GM23338 (cell line): Measurements from ENCODE around the gene DPP10. TPM values are rescaled to one million over a fixed set of nuclear protein-coding genes. Genes with fewer than 3 reads are reported as not detected.

Experiments used
- ATAC-seq: fragments of 200-7000 bp; cut with Tn5 transposase; 3 replicates; pipeline ENCODE4 v1.9.1; 2020
- DNase-seq: peaks from one replicate; pipeline ENCODE4 v3.0.0-alpha.2; 2015; ENCODE audit warnings: low spot score
- H2AFZ ChIP-seq: fragments of 200-600 bp; sonication (generic); 2 replicates; pipeline ENCODE4 v1.8.0; 2016; ENCODE audit warnings: antibody characterized with exemption, mild to moderate bottlenecking, moderate library complexity
- H3F3A ChIP-seq: fragments of 200-600 bp; sonication (generic); replicated peaks from 2 replicates; pipeline ENCODE4 v1.8.0; 2017; ENCODE audit warnings: antibody characterized with exemption, mixed run types, low read depth
- H3K27ac ChIP-seq: fragments of 200-600 bp; sonication (generic); 2 replicates; pipeline ENCODE4 v1.6.1; 2016; ENCODE audit warnings: low read depth
- H3K27me3 ChIP-seq: fragments of 200-600 bp; sonication (generic); 2 replicates; pipeline ENCODE4 v1.8.0; 2016; ENCODE audit warnings: mild to moderate bottlenecking, mixed run types, moderate library complexity; ENCODE audit not compliant: insufficient read depth
- H3K36me3 ChIP-seq: fragments of 200-600 bp; sonication (generic); 2 replicates; pipeline ENCODE4 v1.8.0; 2016; ENCODE audit warnings: mild to moderate bottlenecking; ENCODE audit not compliant: insufficient read depth
- H3K4me1 ChIP-seq: fragments of 200-600 bp; sonication (generic); 2 replicates; pipeline ENCODE4 v1.8.0; 2016; ENCODE audit warnings: mild to moderate bottlenecking, moderate library complexity; ENCODE audit not compliant: insufficient read depth
- H3K4me2 ChIP-seq: fragments of 200-600 bp; sonication (generic); 2 replicates; pipeline ENCODE4 v1.7.1; 2017; ENCODE audit warnings: mixed run types
- H3K4me3 ChIP-seq: fragments of 200-600 bp; sonication (generic); 2 replicates; pipeline ENCODE4 v1.6.1; 2016; ENCODE audit warnings: mixed run types
- H3K79me2 ChIP-seq: fragments of 200-600 bp; sonication (generic); replicated peaks from 2 replicates; pipeline ENCODE4 v1.8.0; 2017; ENCODE audit warnings: mild to moderate bottlenecking; ENCODE audit not compliant: insufficient read depth
- H3K9me2 ChIP-seq: fragments of 200-600 bp; sonication (generic); 2 replicates; pipeline ENCODE4 v1.8.0; 2017; ENCODE audit not compliant: insufficient read depth
- H4K20me1 ChIP-seq: fragments of 200-600 bp; sonication (generic); replicated peaks from 2 replicates; pipeline ENCODE4 v1.8.0; 2017; ENCODE audit warnings: mild to moderate bottlenecking; ENCODE audit not compliant: insufficient read depth
- H3K27ac Mint-ChIP-seq: 2 replicates; pipeline ENCODE4 v1.8.0; 2020; ENCODE audit warnings: inconsistent platforms, mild to moderate bottlenecking, moderate library complexity, mixed read lengths
- H3K27me3 Mint-ChIP-seq: 3 replicates; pipeline ENCODE4 v1.8.0; 2022; ENCODE audit warnings: low read depth, mild to moderate bottlenecking, moderate library complexity, mixed read lengths, inconsistent platforms; ENCODE audit not compliant: insufficient read depth, poor library complexity
- H3K36me3 Mint-ChIP-seq: 3 replicates; pipeline ENCODE4 v1.8.0; 2021; ENCODE audit warnings: low read depth, mild to moderate bottlenecking, inconsistent platforms, moderate library complexity, mixed read lengths
- H3K4me1 Mint-ChIP-seq: 3 replicates; pipeline ENCODE4 v1.8.0; 2020; ENCODE audit warnings: mild to moderate bottlenecking, inconsistent platforms, mixed read lengths
- H3K4me3 Mint-ChIP-seq: 3 replicates; pipeline ENCODE4 v1.8.0; 2021; ENCODE audit warnings: moderate library complexity, mild to moderate bottlenecking, inconsistent platforms, mixed read lengths
- H3K9me3 Mint-ChIP-seq: 3 replicates; pipeline ENCODE4 v1.8.0; 2020; ENCODE audit warnings: moderate library complexity, mild to moderate bottlenecking, inconsistent platforms, mixed read lengths
- CREB1 ChIP-seq: fragments of 250-450 bp; sonication (Bioruptor Pico); IDR thresholded peaks from 2 replicates; pipeline ENCODE4 v1.5.0; 2020; ENCODE audit warnings: low read depth, mild to moderate bottlenecking, moderate library complexity
- EZH2phosphoT487 ChIP-seq: fragments of 200-600 bp; sonication (generic); IDR thresholded peaks from one replicate; pipeline ENCODE4 v1.8.1; 2018; ENCODE audit warnings: antibody characterized with exemption; ENCODE audit not compliant: unreplicated experiment
- POLR2AphosphoS5 ChIP-seq: IDR thresholded peaks from 2 replicates; pipeline ENCODE4 v1.6.1; 2016; ENCODE audit warnings: antibody characterized with exemption, low read depth
- STAT1 ChIP-seq: IDR thresholded peaks from one replicate; pipeline ENCODE4 v1.6.1; 2016; ENCODE audit warnings: antibody characterized with exemption; ENCODE audit not compliant: unreplicated experiment
- ZNF114 ChIP-seq: fragments of 250-450 bp; sonication (Bioruptor Pico); IDR thresholded peaks from 2 replicates; pipeline ENCODE4 v1.5.0; 2020; ENCODE audit warnings: mild to moderate bottlenecking, moderate library complexity
- ZNF331 ChIP-seq: fragments of 250-450 bp; sonication (Bioruptor Pico); IDR thresholded peaks from 2 replicates; pipeline ENCODE4 v1.5.0; 2020; ENCODE audit warnings: low read depth, mild to moderate bottlenecking, moderate library complexity
- polyA plus RNA-seq: library from polyadenylated mRNA; unstranded; fragments of >200 nt; fragmentation: Nextera tagmentation; extraction: Ambion mirVana; gene quantifications from 2 replicates; pipeline ENCODE4 v1.2.1, GENCODE V29; 2016
- total RNA-seq: library from RNA; depleted of rRNA; stranded (reverse); fragments of >200 nt; shearing (Covaris generic); gene quantifications from 2 replicates; pipeline ENCODE4 v1.2.3, GENCODE V29; 2014
- TF ChIP-seq, protein P1 (sequence below): IDR thresholded peaks from one replicate; pipeline ENCODE4 v1.6.1; 2018; ENCODE audit warnings: antibody characterized with exemption; ENCODE audit not compliant: unreplicated experiment
- TF ChIP-seq, protein P2 (sequence below), 2 experiments: fragments of 200-600 bp in 1 of 2; sonication (generic) in 1 of 2; conservative IDR thresholded peaks; 2 replicates each; pipeline versions ENCODE4 v1.5.1 to v1.6.1; 2016 to 2017; ENCODE audit warnings: antibody characterized with exemption in 2 of 2, low read depth in 2 of 2, mild to moderate bottlenecking in 2 of 2, moderate library complexity in 1 of 2
- TF ChIP-seq, protein P3 (sequence below): fragments of 250-450 bp; sonication (Bioruptor Pico); IDR thresholded peaks from 2 replicates; pipeline ENCODE4 v1.5.0; 2020; ENCODE audit warnings: mild to moderate bottlenecking, moderate library complexity

The DPP10 gene
- total and polyA plus RNA-seq, 2 experiments from 2014 or later: 3.6 to 14.8 TPM

GRCh38 chr2:115292742-115293141, 850.3 kb downstream of the DPP10 start:
- DNase-seq: no peak
- Histone ChIP-seq H3K4me1 (peaks cover 12% of the 10 kb centered on the region), H3K27me3 (no peaks in the 10 kb centered on the region), H4K20me1 (no peaks in the 10 kb centered on the region), H3K4me2 (no peak overlapping the region), H3K9me2 (no peaks in the 10 kb centered on the region), H3K4me3 (no peak overlapping the region), H3K36me3 (no peaks in the 10 kb centered on the region), H3K79me2 (no peaks in the 10 kb centered on the region), H2AFZ (no peak overlapping the region), H3K27ac (no peak overlapping the region), H3F3A (no peaks in the 10 kb centered on the region)
- TF ChIP-seq, protein P1, sequence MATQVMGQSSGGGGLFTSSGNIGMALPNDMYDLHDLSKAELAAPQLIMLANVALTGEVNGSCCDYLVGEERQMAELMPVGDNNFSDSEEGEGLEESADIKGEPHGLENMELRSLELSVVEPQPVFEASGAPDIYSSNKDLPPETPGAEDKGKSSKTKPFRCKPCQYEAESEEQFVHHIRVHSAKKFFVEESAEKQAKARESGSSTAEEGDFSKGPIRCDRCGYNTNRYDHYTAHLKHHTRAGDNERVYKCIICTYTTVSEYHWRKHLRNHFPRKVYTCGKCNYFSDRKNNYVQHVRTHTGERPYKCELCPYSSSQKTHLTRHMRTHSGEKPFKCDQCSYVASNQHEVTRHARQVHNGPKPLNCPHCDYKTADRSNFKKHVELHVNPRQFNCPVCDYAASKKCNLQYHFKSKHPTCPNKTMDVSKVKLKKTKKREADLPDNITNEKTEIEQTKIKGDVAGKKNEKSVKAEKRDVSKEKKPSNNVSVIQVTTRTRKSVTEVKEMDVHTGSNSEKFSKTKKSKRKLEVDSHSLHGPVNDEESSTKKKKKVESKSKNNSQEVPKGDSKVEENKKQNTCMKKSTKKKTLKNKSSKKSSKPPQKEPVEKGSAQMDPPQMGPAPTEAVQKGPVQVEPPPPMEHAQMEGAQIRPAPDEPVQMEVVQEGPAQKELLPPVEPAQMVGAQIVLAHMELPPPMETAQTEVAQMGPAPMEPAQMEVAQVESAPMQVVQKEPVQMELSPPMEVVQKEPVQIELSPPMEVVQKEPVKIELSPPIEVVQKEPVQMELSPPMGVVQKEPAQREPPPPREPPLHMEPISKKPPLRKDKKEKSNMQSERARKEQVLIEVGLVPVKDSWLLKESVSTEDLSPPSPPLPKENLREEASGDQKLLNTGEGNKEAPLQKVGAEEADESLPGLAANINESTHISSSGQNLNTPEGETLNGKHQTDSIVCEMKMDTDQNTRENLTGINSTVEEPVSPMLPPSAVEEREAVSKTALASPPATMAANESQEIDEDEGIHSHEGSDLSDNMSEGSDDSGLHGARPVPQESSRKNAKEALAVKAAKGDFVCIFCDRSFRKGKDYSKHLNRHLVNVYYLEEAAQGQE: no peak
- TF ChIP-seq ZNF114: no peak
- TF ChIP-seq ZNF331 (CRISPR knock-in tag): no peak
- TF ChIP-seq, protein P2, sequence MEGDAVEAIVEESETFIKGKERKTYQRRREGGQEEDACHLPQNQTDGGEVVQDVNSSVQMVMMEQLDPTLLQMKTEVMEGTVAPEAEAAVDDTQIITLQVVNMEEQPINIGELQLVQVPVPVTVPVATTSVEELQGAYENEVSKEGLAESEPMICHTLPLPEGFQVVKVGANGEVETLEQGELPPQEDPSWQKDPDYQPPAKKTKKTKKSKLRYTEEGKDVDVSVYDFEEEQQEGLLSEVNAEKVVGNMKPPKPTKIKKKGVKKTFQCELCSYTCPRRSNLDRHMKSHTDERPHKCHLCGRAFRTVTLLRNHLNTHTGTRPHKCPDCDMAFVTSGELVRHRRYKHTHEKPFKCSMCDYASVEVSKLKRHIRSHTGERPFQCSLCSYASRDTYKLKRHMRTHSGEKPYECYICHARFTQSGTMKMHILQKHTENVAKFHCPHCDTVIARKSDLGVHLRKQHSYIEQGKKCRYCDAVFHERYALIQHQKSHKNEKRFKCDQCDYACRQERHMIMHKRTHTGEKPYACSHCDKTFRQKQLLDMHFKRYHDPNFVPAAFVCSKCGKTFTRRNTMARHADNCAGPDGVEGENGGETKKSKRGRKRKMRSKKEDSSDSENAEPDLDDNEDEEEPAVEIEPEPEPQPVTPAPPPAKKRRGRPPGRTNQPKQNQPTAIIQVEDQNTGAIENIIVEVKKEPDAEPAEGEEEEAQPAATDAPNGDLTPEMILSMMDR (conservative IDR thresholded peaks at IDR 0.05; ENCODE audit: low read depth in 2 of 2): no peak
- TF ChIP-seq, protein P3, sequence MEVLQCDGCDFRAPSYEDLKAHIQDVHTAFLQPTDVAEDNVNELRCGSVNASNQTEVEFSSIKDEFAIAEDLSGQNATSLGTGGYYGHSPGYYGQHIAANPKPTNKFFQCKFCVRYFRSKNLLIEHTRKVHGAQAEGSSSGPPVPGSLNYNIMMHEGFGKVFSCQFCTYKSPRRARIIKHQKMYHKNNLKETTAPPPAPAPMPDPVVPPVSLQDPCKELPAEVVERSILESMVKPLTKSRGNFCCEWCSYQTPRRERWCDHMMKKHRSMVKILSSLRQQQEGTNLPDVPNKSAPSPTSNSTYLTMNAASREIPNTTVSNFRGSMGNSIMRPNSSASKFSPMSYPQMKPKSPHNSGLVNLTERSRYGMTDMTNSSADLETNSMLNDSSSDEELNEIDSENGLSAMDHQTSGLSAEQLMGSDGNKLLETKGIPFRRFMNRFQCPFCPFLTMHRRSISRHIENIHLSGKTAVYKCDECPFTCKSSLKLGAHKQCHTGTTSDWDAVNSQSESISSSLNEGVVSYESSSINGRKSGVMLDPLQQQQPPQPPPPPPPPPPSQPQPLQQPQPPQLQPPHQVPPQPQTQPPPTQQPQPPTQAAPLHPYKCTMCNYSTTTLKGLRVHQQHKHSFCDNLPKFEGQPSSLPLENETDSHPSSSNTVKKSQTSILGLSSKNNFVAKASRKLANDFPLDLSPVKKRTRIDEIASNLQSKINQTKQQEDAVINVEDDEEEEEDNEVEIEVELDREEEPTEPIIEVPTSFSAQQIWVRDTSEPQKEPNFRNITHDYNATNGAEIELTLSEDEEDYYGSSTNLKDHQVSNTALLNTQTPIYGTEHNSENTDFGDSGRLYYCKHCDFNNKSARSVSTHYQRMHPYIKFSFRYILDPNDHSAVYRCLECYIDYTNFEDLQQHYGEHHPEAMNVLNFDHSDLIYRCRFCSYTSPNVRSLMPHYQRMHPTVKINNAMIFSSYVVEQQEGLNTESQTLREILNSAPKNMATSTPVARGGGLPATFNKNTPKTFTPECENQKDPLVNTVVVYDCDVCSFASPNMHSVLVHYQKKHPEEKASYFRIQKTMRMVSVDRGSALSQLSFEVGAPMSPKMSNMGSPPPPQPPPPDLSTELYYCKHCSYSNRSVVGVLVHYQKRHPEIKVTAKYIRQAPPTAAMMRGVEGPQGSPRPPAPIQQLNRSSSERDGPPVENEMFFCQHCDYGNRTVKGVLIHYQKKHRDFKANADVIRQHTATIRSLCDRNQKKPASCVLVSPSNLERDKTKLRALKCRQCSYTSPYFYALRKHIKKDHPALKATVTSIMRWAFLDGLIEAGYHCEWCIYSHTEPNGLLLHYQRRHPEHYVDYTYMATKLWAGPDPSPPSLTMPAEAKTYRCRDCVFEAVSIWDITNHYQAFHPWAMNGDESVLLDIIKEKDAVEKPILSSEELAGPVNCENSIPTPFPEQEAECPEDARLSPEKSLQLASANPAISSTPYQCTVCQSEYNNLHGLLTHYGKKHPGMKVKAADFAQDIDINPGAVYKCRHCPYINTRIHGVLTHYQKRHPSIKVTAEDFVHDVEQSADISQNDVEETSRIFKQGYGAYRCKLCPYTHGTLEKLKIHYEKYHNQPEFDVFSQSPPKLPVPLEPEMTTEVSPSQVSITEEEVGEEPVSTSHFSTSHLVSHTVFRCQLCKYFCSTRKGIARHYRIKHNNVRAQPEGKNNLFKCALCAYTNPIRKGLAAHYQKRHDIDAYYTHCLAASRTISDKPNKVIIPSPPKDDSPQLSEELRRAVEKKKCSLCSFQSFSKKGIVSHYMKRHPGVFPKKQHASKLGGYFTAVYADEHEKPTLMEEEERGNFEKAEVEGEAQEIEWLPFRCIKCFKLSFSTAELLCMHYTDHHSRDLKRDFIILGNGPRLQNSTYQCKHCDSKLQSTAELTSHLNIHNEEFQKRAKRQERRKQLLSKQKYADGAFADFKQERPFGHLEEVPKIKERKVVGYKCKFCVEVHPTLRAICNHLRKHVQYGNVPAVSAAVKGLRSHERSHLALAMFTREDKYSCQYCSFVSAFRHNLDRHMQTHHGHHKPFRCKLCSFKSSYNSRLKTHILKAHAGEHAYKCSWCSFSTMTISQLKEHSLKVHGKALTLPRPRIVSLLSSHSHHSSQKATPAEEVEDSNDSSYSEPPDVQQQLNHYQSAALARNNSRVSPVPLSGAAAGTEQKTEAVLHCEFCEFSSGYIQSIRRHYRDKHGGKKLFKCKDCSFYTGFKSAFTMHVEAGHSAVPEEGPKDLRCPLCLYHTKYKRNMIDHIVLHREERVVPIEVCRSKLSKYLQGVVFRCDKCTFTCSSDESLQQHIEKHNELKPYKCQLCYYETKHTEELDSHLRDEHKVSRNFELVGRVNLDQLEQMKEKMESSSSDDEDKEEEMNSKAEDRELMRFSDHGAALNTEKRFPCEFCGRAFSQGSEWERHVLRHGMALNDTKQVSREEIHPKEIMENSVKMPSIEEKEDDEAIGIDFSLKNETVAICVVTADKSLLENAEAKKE (CRISPR knock-in tag): no peak
- TF ChIP-seq CREB1 (CRISPR knock-in tag): no peak
- no peak for TF ChIP-seq STAT1
- TF ChIP-seq EZH2phosphoT487: no peak
- no peak for TF ChIP-seq POLR2AphosphoS5
- H3K27ac Mint-ChIP-seq: no peak overlapping the region
- H3K4me1 Mint-ChIP-seq: peaks cover 29% of the 10 kb centered on the region
- ATAC-seq: no peak
- no peak overlapping the region for H3K4me3 Mint-ChIP-seq
- H3K9me3 Mint-ChIP-seq: no peaks in the 10 kb centered on the region
- H3K36me3 Mint-ChIP-seq: no peaks in the 10 kb centered on the region
- H3K27me3 Mint-ChIP-seq: peaks cover 5% of the 10 kb centered on the region
